WTC11 (cell line): ENCODE results near the gene ACIN1.
A peak's percentile ranks its signal among the peaks of the same experiment; 100 is the strongest.

ENCODE experiments used
- JUN ChIP-seq: sonication (generic); formaldehyde crosslinking; IDR thresholded peaks from 2 replicates; pipeline ENCODE4 v1.8.0; 2023; ENCODE audit warnings: mild to moderate bottlenecking, missing genetic modification reagents
- OVOL2 ChIP-seq: fragments of 250-450 bp; sonication (Bioruptor Pico); IDR thresholded peaks from 2 replicates; pipeline ENCODE4 v1.9.0; 2021; ENCODE audit warnings: mild to moderate bottlenecking, borderline replicate concordance
- SP1 ChIP-seq: sonication (generic); formaldehyde crosslinking; conservative IDR thresholded peaks from 2 replicates; pipeline ENCODE4 v1.8.1; 2022; ENCODE audit warnings: missing genetic modification reagents
- TCF7 ChIP-seq: sonication (generic); formaldehyde crosslinking; IDR thresholded peaks from 2 replicates; pipeline ENCODE4 v1.8.0; 2022; ENCODE audit warnings: mild to moderate bottlenecking, low read depth, missing genetic modification reagents, moderate library complexity
- ZBTB21 ChIP-seq: sonication (generic); formaldehyde crosslinking; IDR thresholded peaks from 2 replicates; pipeline ENCODE4 v1.8.1; 2023; ENCODE audit warnings: mild to moderate bottlenecking, missing genetic modification reagents, borderline replicate concordance
- TF ChIP-seq, protein P1 (sequence below): sonication (generic); formaldehyde crosslinking; IDR thresholded peaks from 2 replicates; pipeline ENCODE4 v1.8.1; 2022; ENCODE audit warnings: mild to moderate bottlenecking, moderate library complexity, missing genetic modification reagents
- TF ChIP-seq, protein P2 (sequence below): fragments of 200-600 bp; IDR thresholded peaks from 2 replicates; pipeline ENCODE4 v1.8.0; 2022; ENCODE audit warnings: antibody characterized with exemption
- TF ChIP-seq, protein P3 (sequence below): sonication (generic); formaldehyde crosslinking; IDR thresholded peaks from 2 replicates; pipeline ENCODE4 v1.8.1; 2023; ENCODE audit warnings: mild to moderate bottlenecking, missing genetic modification reagents, moderate library complexity
- TF ChIP-seq, protein P4 (sequence below): sonication (generic); formaldehyde crosslinking; IDR thresholded peaks from 2 replicates; pipeline ENCODE4 v1.8.1; 2023; ENCODE audit warnings: mild to moderate bottlenecking, missing genetic modification reagents, borderline replicate concordance

DNA sequence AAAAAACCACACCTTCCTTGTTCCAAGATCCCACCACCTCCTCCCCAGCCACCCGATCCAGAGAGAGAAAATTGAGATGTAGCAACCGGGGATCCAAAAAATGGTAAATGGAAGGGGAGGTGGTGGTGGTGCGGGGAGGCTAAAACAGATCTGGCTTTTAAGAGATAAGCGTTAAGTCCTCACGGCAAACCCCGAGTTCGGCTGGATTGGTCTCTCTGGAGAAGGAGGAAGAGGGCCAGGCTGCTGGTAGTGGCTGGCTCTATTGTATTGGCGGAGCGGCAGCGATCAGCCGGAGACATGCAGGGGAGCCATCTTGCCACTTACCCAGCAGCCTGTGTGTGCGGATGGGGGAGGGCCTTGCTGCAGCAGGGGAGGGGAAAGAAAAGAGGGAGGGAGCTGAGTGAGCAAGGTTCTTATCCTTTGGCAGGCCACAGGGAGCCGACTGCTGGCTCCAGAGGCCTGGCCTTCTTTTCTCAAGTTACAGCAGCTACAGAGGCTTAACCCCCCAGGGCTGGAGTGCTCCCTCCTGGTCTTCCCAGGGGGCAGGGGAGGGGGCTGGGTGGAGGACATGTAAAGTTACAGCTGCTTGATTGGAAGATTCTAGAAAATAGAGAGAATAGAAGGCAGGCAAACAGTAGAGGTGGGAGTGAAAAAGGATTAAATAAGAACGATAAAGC is 23.6 kb downstream of the ACIN1 start:
- TF ChIP-seq, protein P1, sequence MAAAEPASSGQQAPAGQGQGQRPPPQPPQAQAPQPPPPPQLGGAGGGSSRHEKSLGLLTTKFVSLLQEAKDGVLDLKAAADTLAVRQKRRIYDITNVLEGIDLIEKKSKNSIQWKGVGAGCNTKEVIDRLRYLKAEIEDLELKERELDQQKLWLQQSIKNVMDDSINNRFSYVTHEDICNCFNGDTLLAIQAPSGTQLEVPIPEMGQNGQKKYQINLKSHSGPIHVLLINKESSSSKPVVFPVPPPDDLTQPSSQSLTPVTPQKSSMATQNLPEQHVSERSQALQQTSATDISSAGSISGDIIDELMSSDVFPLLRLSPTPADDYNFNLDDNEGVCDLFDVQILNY (CRISPR knock-in tag), result no peak
- 0 out of 2 replicates have a peak, but pooled peaks have one; percentile 25 for TF ChIP-seq SP1
- no peak for TF ChIP-seq JUN (CRISPR knock-in tag)
- TF ChIP-seq, protein P2, sequence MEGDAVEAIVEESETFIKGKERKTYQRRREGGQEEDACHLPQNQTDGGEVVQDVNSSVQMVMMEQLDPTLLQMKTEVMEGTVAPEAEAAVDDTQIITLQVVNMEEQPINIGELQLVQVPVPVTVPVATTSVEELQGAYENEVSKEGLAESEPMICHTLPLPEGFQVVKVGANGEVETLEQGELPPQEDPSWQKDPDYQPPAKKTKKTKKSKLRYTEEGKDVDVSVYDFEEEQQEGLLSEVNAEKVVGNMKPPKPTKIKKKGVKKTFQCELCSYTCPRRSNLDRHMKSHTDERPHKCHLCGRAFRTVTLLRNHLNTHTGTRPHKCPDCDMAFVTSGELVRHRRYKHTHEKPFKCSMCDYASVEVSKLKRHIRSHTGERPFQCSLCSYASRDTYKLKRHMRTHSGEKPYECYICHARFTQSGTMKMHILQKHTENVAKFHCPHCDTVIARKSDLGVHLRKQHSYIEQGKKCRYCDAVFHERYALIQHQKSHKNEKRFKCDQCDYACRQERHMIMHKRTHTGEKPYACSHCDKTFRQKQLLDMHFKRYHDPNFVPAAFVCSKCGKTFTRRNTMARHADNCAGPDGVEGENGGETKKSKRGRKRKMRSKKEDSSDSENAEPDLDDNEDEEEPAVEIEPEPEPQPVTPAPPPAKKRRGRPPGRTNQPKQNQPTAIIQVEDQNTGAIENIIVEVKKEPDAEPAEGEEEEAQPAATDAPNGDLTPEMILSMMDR, result no peak
- TF ChIP-seq, protein P3, sequence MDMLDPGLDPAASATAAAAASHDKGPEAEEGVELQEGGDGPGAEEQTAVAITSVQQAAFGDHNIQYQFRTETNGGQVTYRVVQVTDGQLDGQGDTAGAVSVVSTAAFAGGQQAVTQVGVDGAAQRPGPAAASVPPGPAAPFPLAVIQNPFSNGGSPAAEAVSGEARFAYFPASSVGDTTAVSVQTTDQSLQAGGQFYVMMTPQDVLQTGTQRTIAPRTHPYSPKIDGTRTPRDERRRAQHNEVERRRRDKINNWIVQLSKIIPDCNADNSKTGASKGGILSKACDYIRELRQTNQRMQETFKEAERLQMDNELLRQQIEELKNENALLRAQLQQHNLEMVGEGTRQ (CRISPR knock-in tag), result no peak
- TF ChIP-seq ZBTB21 (CRISPR knock-in tag), result no peak
- TF ChIP-seq TCF7, result no peak
- TF ChIP-seq, protein P4, sequence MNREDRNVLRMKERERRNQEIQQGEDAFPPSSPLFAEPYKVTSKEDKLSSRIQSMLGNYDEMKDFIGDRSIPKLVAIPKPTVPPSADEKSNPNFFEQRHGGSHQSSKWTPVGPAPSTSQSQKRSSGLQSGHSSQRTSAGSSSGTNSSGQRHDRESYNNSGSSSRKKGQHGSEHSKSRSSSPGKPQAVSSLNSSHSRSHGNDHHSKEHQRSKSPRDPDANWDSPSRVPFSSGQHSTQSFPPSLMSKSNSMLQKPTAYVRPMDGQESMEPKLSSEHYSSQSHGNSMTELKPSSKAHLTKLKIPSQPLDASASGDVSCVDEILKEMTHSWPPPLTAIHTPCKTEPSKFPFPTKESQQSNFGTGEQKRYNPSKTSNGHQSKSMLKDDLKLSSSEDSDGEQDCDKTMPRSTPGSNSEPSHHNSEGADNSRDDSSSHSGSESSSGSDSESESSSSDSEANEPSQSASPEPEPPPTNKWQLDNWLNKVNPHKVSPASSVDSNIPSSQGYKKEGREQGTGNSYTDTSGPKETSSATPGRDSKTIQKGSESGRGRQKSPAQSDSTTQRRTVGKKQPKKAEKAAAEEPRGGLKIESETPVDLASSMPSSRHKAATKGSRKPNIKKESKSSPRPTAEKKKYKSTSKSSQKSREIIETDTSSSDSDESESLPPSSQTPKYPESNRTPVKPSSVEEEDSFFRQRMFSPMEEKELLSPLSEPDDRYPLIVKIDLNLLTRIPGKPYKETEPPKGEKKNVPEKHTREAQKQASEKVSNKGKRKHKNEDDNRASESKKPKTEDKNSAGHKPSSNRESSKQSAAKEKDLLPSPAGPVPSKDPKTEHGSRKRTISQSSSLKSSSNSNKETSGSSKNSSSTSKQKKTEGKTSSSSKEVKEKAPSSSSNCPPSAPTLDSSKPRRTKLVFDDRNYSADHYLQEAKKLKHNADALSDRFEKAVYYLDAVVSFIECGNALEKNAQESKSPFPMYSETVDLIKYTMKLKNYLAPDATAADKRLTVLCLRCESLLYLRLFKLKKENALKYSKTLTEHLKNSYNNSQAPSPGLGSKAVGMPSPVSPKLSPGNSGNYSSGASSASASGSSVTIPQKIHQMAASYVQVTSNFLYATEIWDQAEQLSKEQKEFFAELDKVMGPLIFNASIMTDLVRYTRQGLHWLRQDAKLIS (CRISPR knock-in tag), result no peak
- TF ChIP-seq OVOL2 (CRISPR knock-in tag), result no peak
